PC-9 (cell line): ENCODE results near the gene PARVG. TPM values are rescaled to one million over a fixed set of nuclear protein-coding genes. Genes with fewer than 3 reads are reported as not detected.

Experiments used
- BruUV-seq: library from RNA; stranded (reverse); fragments of 400-500 nt; replicated peaks from 2 replicates; lab custom pipeline; 2021; lab: Mats Ljungman, UMichigan
- CTCF ChIA-PET: fragments of 300-600 bp; sonication (Branson Sonifier 250); formaldehyde crosslinking; loops from one replicate; lab custom pipeline; 2022; ENCODE audit warnings: antibody characterized with exemption; lab: Charles Lee
- POLR2A ChIA-PET: fragments of 300-600 bp; sonication (Branson Sonifier 250); formaldehyde crosslinking; loops from one replicate; lab custom pipeline; 2022; ENCODE audit warnings: antibody characterized with exemption; ENCODE audit not compliant: unreplicated experiment; lab: Charles Lee
- DNase-seq, 2 experiments: peaks; one replicate each; pipeline versions ENCODE4 v3.0.0 to v3.0.0-alpha.2; 2015 to 2022; ENCODE audit warnings: mixed read lengths in 1 of 2
- H2AFZ ChIP-seq: fragments of 200-600 bp; sonication (generic); 2 replicates; pipeline ENCODE4 v1.8.1; 2017; ENCODE audit warnings: antibody characterized with exemption
- H3F3A ChIP-seq: fragments of 200-600 bp; sonication (generic); 2 replicates; pipeline ENCODE4 v1.8.1; 2017; ENCODE audit warnings: antibody characterized with exemption, mild to moderate bottlenecking, low read depth; ENCODE audit not compliant: insufficient read depth
- H3K27ac ChIP-seq: fragments of 200-600 bp; sonication (generic); 2 replicates; pipeline ENCODE4 v1.6.1; 2016; ENCODE audit warnings: mixed run types
- H3K27me3 ChIP-seq: fragments of 200-600 bp; sonication (generic); 2 replicates; pipeline ENCODE4 v1.6.1; 2016; ENCODE audit warnings: low read depth, mixed run types; ENCODE audit not compliant: insufficient read depth
- H3K36me3 ChIP-seq: fragments of 200-600 bp; sonication (generic); 2 replicates; pipeline ENCODE4 v1.6.1; 2016; ENCODE audit warnings: low read depth, mixed run types
- H3K4me1 ChIP-seq: fragments of 200-600 bp; sonication (generic); replicated peaks from 2 replicates; pipeline ENCODE4 v1.6.1; 2016; ENCODE audit warnings: mixed run types; ENCODE audit not compliant: insufficient read depth
- H3K4me2 ChIP-seq: fragments of 200-600 bp; sonication (generic); 2 replicates; pipeline ENCODE4 v1.6.1; 2017; ENCODE audit warnings: mixed run types
- H3K4me3 ChIP-seq: fragments of 200-600 bp; sonication (generic); 2 replicates; pipeline ENCODE4 v1.6.1; 2016; ENCODE audit warnings: mixed run types
- H3K79me2 ChIP-seq: fragments of 200-600 bp; sonication (generic); 2 replicates; pipeline ENCODE4 v1.6.1; 2017; ENCODE audit warnings: low read depth, mixed run types
- H3K9me2 ChIP-seq: fragments of 200-600 bp; sonication (generic); 2 replicates; pipeline ENCODE4 v1.8.1; 2017; ENCODE audit warnings: mild to moderate bottlenecking; ENCODE audit not compliant: insufficient read depth
- H3K9me3 ChIP-seq: fragments of 200-600 bp; sonication (generic); 2 replicates; pipeline ENCODE4 v1.8.1; 2016; ENCODE audit warnings: low read depth; ENCODE audit not compliant: insufficient read depth
- H4K20me1 ChIP-seq: fragments of 200-600 bp; sonication (generic); 2 replicates; pipeline ENCODE4 v1.8.1; 2017; ENCODE audit not compliant: insufficient read depth
- EZH2 ChIP-seq: fragments of 200-600 bp; sonication (generic); IDR thresholded peaks from 2 replicates; pipeline ENCODE4 v1.8.0; 2017; ENCODE audit warnings: antibody characterized with exemption, low read depth
- intact Hi-C: fragments of 100-400 bp; cut with micrococcal nuclease; formaldehyde crosslinking; loops from one replicate; pipeline ENCODE4 v1.10.0; 2022; ENCODE audit not compliant: unreplicated experiment
- total RNA-seq: library from RNA; stranded (reverse); gene quantifications from 2 replicates; pipeline ENCODE4 v1.2.3, GENCODE V29; 2021
- TF ChIP-seq, protein P1 (sequence below): fragments of 200-600 bp; sonication (generic); conservative IDR thresholded peaks from 2 replicates; pipeline ENCODE4 v1.6.1; 2017; ENCODE audit warnings: mixed run types, antibody characterized with exemption, mild to moderate bottlenecking, moderate library complexity

PARVG gene
- total RNA-seq, 1 experiment from 2014 or later: not detected

GRCh38 chr22:44206330-44206645 lies 25.6 kb downstream of the PARVG start:
- no TSS peak for BruUV-seq
- POLR2A ChIA-PET: no interaction called here
- Histone ChIP-seq H2AFZ (no peak overlapping the region), H3K4me1 (no peaks in the 10 kb centered on the region), H3K36me3 (no peaks in the 10 kb centered on the region), H3K4me2 (no peak overlapping the region), H4K20me1 (no peaks in the 10 kb centered on the region), H3K4me3 (no peak overlapping the region), H3K9me3 (peaks cover 10% of the 10 kb centered on the region; the same call in 1 of the 2 replicates), H3K79me2 (no peaks in the 10 kb centered on the region), H3K27me3 (peaks cover 69% of the 10 kb centered on the region), H3K9me2 (no peaks in the 10 kb centered on the region), H3F3A (no peaks in the 10 kb centered on the region), H3K27ac (no peak overlapping the region)
- CTCF ChIA-PET: no interaction called here
- no peak for TF ChIP-seq EZH2
- TF ChIP-seq, protein P1, sequence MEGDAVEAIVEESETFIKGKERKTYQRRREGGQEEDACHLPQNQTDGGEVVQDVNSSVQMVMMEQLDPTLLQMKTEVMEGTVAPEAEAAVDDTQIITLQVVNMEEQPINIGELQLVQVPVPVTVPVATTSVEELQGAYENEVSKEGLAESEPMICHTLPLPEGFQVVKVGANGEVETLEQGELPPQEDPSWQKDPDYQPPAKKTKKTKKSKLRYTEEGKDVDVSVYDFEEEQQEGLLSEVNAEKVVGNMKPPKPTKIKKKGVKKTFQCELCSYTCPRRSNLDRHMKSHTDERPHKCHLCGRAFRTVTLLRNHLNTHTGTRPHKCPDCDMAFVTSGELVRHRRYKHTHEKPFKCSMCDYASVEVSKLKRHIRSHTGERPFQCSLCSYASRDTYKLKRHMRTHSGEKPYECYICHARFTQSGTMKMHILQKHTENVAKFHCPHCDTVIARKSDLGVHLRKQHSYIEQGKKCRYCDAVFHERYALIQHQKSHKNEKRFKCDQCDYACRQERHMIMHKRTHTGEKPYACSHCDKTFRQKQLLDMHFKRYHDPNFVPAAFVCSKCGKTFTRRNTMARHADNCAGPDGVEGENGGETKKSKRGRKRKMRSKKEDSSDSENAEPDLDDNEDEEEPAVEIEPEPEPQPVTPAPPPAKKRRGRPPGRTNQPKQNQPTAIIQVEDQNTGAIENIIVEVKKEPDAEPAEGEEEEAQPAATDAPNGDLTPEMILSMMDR: no peak
- DNase-seq: no peak
- intact Hi-C loops: no loop called here

DNA sequence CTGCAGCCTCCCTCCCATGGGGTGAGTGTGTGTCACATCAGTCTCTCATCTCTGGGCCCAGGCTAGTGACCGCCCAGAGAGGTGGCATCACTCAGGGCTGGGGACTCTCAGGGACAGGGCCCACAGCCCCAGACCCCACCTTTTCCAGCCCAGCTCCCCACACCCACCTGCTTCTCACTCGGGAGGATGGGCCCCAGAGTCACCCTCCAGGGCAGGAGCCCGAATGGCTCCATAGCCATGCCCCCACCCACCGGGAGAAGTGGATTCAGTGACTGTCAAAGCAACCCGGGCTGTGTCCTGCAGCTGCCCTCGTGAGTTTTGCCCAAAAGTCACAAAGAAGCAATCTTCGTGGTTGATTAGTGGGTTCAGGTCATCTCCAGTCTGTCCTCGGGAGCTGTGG lies 26.0 kb downstream of the PARVG start:
- H3K27ac ChIP-seq: no peak overlapping the region
- no peak for DNase-seq
- H3F3A ChIP-seq: no peaks in the 10 kb centered on the region
- BruUV-seq: no TSS peak
- no peaks in the 10 kb centered on the region for H3K9me2 ChIP-seq
- no peak overlapping the region for H2AFZ ChIP-seq
- no peaks in the 10 kb centered on the region for H3K4me1 ChIP-seq
- ChIA-PET CTCF (no interaction called here), POLR2A (no interaction called here)
- H3K36me3 ChIP-seq: no peaks in the 10 kb centered on the region
- H3K4me3 ChIP-seq: no peak overlapping the region
- intact Hi-C loops: no loop called here
- H3K4me2 ChIP-seq: no peak overlapping the region
- H3K9me3 ChIP-seq: peaks cover 10% of the 10 kb centered on the region; the same call in 1 of the 2 replicates
- peaks cover 65% of the 10 kb centered on the region for H3K27me3 ChIP-seq
- no peaks in the 10 kb centered on the region for H3K79me2 ChIP-seq
- H4K20me1 ChIP-seq: no peaks in the 10 kb centered on the region
- no peak for TF ChIP-seq EZH2
- TF ChIP-seq, protein P1: no peak

DNA sequence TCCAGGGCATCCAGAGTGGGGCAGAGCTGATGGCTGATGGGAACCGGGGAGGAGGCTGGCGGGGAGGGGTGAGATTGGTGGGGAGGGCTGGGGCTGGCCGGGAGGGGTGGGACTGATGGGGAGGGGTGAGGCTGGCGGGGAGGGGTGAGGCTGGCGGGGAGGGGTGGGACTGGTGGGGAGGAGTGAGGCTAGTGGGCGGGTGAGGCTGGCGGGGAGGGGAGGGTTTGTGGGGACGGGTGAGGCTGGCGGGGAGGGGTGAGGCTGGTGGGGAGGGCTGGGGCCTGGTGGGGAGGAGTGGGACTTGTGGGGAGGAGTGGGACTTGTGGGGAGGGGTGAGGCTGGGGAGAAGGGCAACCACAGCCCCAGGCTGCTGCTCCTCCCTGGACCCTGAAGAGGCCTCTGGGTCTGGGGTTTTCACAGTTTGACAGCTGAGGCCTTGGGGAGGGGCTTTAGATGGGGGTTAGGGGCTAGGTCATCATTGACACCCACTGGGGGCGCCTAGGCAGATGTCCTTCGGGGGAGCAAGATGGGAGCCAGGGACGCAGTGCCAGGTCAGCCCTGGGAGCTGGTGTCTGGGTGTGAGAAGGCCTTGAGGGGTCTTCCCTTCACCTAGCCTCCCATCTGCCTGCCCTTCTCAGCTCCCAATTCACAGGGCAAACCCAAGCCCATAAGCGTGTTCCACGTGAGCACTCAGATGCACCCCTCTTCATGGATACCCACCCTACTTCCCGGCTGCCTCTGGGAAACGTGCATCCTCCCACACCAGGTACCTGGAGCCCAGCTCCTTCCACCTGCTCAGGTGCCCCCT lies 26.7 kb downstream of the PARVG start:
- no peaks in the 10 kb centered on the region for H3K9me2 ChIP-seq
- intact Hi-C loops: no loop called here
- H3F3A ChIP-seq: no peaks in the 10 kb centered on the region
- H4K20me1 ChIP-seq: no peaks in the 10 kb centered on the region
- H2AFZ ChIP-seq: no peak overlapping the region
- H3K79me2 ChIP-seq: no peaks in the 10 kb centered on the region
- DNase-seq: no peak
- H3K27ac ChIP-seq: no peak overlapping the region
- H3K36me3 ChIP-seq: no peaks in the 10 kb centered on the region
- no peak overlapping the region for H3K4me3 ChIP-seq
- POLR2A ChIA-PET: no interaction called here
- peaks cover 10% of the 10 kb centered on the region; the same call in 1 of the 2 replicates for H3K9me3 ChIP-seq
- no peaks in the 10 kb centered on the region for H3K4me1 ChIP-seq
- no TSS peak for BruUV-seq
- TF ChIP-seq, protein P1: no peak
- TF ChIP-seq EZH2: no peak
- no peak overlapping the region for H3K4me2 ChIP-seq
- peaks cover 63% of the 10 kb centered on the region for H3K27me3 ChIP-seq
- CTCF ChIA-PET: no interaction called here
